ENCODE data around the gene DPYSL4. TPM values are rescaled to one million over a fixed set of nuclear protein-coding genes. Genes with fewer than 3 reads are reported as not detected.

The DPYSL4 gene
- total and polyA plus RNA-seq, 2 of the 13 experiments (the other 11 are each of a cell fraction or from before 2014, with no cell fraction given) = 0.84 to 1.2 TPM

- H3K36me3 ChIP-seq (replicated peaks in 1 of 2; ENCODE audit: control insufficient read depth in 1 of 2, insufficient read depth in 2 of 2, low read length in 2 of 2) = no peaks in the 10 kb centered on the region
- H3K27me3 ChIP-seq (ENCODE audit: control insufficient read depth in 1 of 2, insufficient read depth in 2 of 2, low read length in 2 of 2) = peaks cover 4 to 50% of the 10 kb centered on the region in 2 experiments; a peak in 4 of 5 replicates
- FAIRE-seq (no peak), ATAC-seq (no peak), DNase-seq (ENCODE audit: low spot score) (no peak)
- no peak overlapping the region for H3K27ac ChIP-seq (ENCODE audit: extremely low read length, insufficient read depth, low read length)
- peaks cover 11% of the 10 kb centered on the region for H3K4me1 ChIP-seq (ENCODE audit: insufficient read depth, low read length)
- CTCF ChIA-PET (ENCODE audit: low intra/inter-chr PET ratio, low total read pairs) = no interaction called here
- no peaks in the 10 kb centered on the region for H3K9me3 ChIP-seq (ENCODE audit: low read length)
- H3K9ac ChIP-seq (ENCODE audit: insufficient read depth, low read depth, low read length) = no peak overlapping the region
- H3K79me2 ChIP-seq (ENCODE audit: insufficient read depth, low read length) = no peaks in the 10 kb centered on the region
- H3K4me2 ChIP-seq (ENCODE audit: low read depth, low read length) = no peak overlapping the region
- BruUV-seq (replicated peaks) = no TSS peak
- no peaks in the 10 kb centered on the region for H4K20me1 ChIP-seq (ENCODE audit: insufficient read depth, low read length)
- TF ChIP-seq MXD1 (CRISPR knock-in tag; IDR thresholded peaks at IDR 0.05) (no peak), TBX3 (IDR thresholded peaks at IDR 0.05; ENCODE audit: borderline replicate concordance) (no peak), ZNF737 (CRISPR knock-in tag; IDR thresholded peaks at IDR 0.05; ENCODE audit: borderline replicate concordance) (no peak), SKIL (CRISPR knock-in tag; IDR thresholded peaks at IDR 0.05; ENCODE audit: borderline replicate concordance) (no peak), ZSCAN30 (CRISPR knock-in tag; IDR thresholded peaks at IDR 0.05) (no peak), ATF7 (IDR thresholded peaks at IDR 0.05) (no peak), ATF7 (CRISPR knock-in tag; IDR thresholded peaks at IDR 0.05) (no peak), ZNF432 (CRISPR knock-in tag; IDR thresholded peaks at IDR 0.05; ENCODE audit: borderline replicate concordance) (no peak), ZNF710 (CRISPR knock-in tag; IDR thresholded peaks at IDR 0.05; ENCODE audit: borderline replicate concordance) (no peak), PHF5A (CRISPR knock-in tag; IDR thresholded peaks at IDR 0.05; ENCODE audit: low read depth, unreplicated experiment) (no peak), SATB2 (CRISPR knock-in tag; IDR thresholded peaks at IDR 0.05) (no peak), NFIC (IDR thresholded peaks at IDR 0.05; ENCODE audit: low read length) (no peak)
- TF ChIP-seq, protein P1, sequence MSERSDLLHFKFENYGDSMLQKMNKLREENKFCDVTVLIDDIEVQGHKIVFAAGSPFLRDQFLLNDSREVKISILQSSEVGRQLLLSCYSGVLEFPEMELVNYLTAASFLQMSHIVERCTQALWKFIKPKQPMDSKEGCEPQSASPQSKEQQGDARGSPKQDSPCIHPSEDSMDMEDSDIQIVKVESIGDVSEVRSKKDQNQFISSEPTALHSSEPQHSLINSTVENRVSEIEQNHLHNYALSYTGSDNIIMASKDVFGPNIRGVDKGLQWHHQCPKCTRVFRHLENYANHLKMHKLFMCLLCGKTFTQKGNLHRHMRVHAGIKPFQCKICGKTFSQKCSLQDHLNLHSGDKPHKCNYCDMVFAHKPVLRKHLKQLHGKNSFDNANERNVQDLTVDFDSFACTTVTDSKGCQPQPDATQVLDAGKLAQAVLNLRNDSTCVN (CRISPR knock-in tag; IDR thresholded peaks at IDR 0.05; ENCODE audit: borderline replicate concordance) = no peak
- TF ChIP-seq, protein P2, sequence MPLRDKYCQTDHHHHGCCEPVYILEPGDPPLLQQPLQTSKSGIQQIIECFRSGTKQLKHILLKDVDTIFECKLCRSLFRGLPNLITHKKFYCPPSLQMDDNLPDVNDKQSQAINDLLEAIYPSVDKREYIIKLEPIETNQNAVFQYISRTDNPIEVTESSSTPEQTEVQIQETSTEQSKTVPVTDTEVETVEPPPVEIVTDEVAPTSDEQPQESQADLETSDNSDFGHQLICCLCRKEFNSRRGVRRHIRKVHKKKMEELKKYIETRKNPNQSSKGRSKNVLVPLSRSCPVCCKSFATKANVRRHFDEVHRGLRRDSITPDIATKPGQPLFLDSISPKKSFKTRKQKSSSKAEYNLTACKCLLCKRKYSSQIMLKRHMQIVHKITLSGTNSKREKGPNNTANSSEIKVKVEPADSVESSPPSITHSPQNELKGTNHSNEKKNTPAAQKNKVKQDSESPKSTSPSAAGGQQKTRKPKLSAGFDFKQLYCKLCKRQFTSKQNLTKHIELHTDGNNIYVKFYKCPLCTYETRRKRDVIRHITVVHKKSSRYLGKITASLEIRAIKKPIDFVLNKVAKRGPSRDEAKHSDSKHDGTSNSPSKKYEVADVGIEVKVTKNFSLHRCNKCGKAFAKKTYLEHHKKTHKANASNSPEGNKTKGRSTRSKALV (CRISPR knock-in tag; IDR thresholded peaks at IDR 0.05) = no peak
- TF ChIP-seq, protein P3, sequence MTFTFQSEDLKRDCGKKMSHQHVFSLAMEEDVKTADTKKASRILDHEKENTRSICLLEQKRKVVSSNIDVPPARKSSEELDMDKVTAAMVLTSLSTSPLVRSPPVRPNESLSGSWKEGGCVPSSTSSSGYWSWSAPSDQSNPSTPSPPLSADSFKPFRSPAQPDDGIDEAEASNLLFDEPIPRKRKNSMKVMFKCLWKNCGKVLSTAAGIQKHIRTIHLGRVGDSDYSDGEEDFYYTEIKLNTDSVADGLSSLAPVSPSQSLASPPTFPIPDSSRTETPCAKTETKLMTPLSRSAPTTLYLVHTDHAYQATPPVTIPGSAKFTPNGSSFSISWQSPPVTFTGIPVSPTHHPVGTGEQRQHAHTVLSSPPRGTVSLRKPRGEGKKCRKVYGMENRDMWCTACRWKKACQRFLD (CRISPR knock-in tag; IDR thresholded peaks at IDR 0.05; ENCODE audit: borderline replicate concordance) = no peak
- no peak overlapping the region for H3K4me3 ChIP-seq (replicated peaks in 1 of 3; ENCODE audit: insufficient read depth in 1 of 3, low read depth in 2 of 3, low read length in 3 of 3)
- in situ Hi-C loops (cut with HindIII; ENCODE audit: extremely low pct_ligation_motif_present, low pct_unique_long_range_greater_than_20kb) (no loop called here), intact Hi-C loops (cut with micrococcal nuclease; ENCODE audit: unreplicated experiment) (no loop called here)
- WGBS (ENCODE audit: low lambda C conversion rate) = 20% methylated on average over 4 of the region's 28 CpGs
- no peak overlapping the region for H2AFZ ChIP-seq (ENCODE audit: low read length)
- POLR2A ChIA-PET = no interaction called here
These were observed 18.1 kb upstream of the DPYSL4 start for GRCh38 chr10:132168571-132169030.
